HCT116 (cell line): ENCODE measurements around the gene EPHB2. TPM values are rescaled to one million over a fixed set of nuclear protein-coding genes. Genes with fewer than 3 reads are reported as not detected.

ENCODE experiments used
- ATAC-seq: fragments of 200-7000 bp; cut with Tn5 transposase; 2 replicates; pipeline ENCODE4 v1.9.1; 2020; ENCODE audit warnings: mild to moderate bottlenecking, moderate library complexity
- BruUV-seq: library from RNA; stranded (reverse); fragments of 400-500 nt; replicated peaks from 2 replicates; lab custom pipeline; 2021; lab: Mats Ljungman, UMichigan
- CTCF ChIA-PET: fragments of 300-600 bp; sonication (Branson Sonifier 250); formaldehyde crosslinking; loops from one replicate; lab custom pipeline; 2021; ENCODE audit warnings: antibody characterized with exemption; lab: Charles Lee
- POLR2A ChIA-PET: fragments of 300-600, 350-600 bp; sonication (Branson Sonifier 250); formaldehyde crosslinking; loops from one replicate; lab custom pipeline; 2021; ENCODE audit warnings: antibody characterized with exemption; lab: Charles Lee
- RAD21 ChIA-PET, 2 experiments: fragments of 300-600 bp; sonication (Branson Sonifier 250); formaldehyde crosslinking; loops; one replicate each; lab custom pipeline; 2023; ENCODE audit warnings: low total read pairs in 2 of 2; ENCODE audit not compliant: uncharacterized antibody in 2 of 2, unreplicated experiment in 2 of 2, low non-redundant PET in 1 of 2; lab: Charles Lee
- DNase-seq: peaks from one replicate; pipeline ENCODE4 v3.0.0-alpha.2; 2010; ENCODE audit warnings: low read depth, low spot score
- H2AFZ ChIP-seq: fragments of 200-600 bp; shearing (Covaris generic), sonication (generic); 2 replicates; pipeline ENCODE4 v1.6.1; 2017; ENCODE audit warnings: low read depth, mixed run types, mixed read lengths, antibody characterized with exemption, low read length; ENCODE audit not compliant: poor library complexity, severe bottlenecking
- H3K27ac ChIP-seq: 2 replicates; pipeline ENCODE4 v1.5.1; 2012; ENCODE audit warnings: low read depth, low read length
- H3K27me3 ChIP-seq: fragments of 200-600 bp; sonication (generic); 2 replicates; pipeline ENCODE4 v1.6.1; 2016; ENCODE audit warnings: mixed run types, low read length, mixed read lengths; ENCODE audit not compliant: insufficient read depth
- H3K36me3 ChIP-seq, 2 experiments: fragments of 200-500 bp in 1 of 2; fragments of 200-600 bp in 1 of 2; sonication (Bioruptor generic) in 1 of 2; sonication (generic) in 1 of 2; 2 replicates each; pipeline versions ENCODE4 v1.5.1 to v1.6.1; 2014 to 2016; ENCODE audit warnings: low read length in 2 of 2, inconsistent platforms in 1 of 2, mixed read lengths in 1 of 2, mixed run types in 1 of 2; ENCODE audit not compliant: insufficient read depth in 2 of 2, control insufficient read depth in 1 of 2
- H3K4me1 ChIP-seq, 2 experiments: fragments of 200-600 bp in 1 of 2; sonication (generic) in 1 of 2; 2 replicates each; pipeline versions ENCODE4 v1.5.1 to v1.6.1; 2012 to 2017; ENCODE audit warnings: low read length in 2 of 2, inconsistent platforms in 1 of 2, mild to moderate bottlenecking in 1 of 2, mixed read lengths in 1 of 2, mixed run types in 1 of 2, moderate library complexity in 1 of 2; ENCODE audit not compliant: insufficient read depth in 2 of 2, control insufficient read depth in 1 of 2
- H3K4me2 ChIP-seq: fragments of 200-600 bp; sonication (generic); 2 replicates; pipeline ENCODE4 v1.6.1; 2017; ENCODE audit warnings: mixed run types, low read length, mixed read lengths
- H3K4me3 ChIP-seq, 2 experiments: fragments of 200-600 bp in 1 of 2; sonication (generic) in 1 of 2; replicated peaks in 1 of 2; 2 replicates each; pipeline ENCODE4 v1.5.1; 2011 to 2016; ENCODE audit warnings: low read length in 2 of 2, control low read depth in 1 of 2, low read depth in 1 of 2, mild to moderate bottlenecking in 1 of 2, mixed read lengths in 1 of 2, mixed run types in 1 of 2
- H3K79me2 ChIP-seq: fragments of 200-600 bp; sonication (generic); 2 replicates; pipeline ENCODE4 v1.6.1; 2017; ENCODE audit warnings: mild to moderate bottlenecking, mixed run types, low read length, moderate library complexity, mixed read lengths; ENCODE audit not compliant: insufficient read depth
- H3K9ac ChIP-seq: fragments of 200-600 bp; sonication (generic); 2 replicates; pipeline ENCODE4 v1.6.1; 2016; ENCODE audit warnings: low read length, mixed read lengths
- H3K9me2 ChIP-seq: fragments of 200-600 bp; sonication (generic), shearing (Covaris generic); 2 replicates; pipeline ENCODE4 v1.6.1; 2017; ENCODE audit warnings: mixed run types, mild to moderate bottlenecking, moderate library complexity; ENCODE audit not compliant: insufficient read depth
- H3K9me3 ChIP-seq, 2 experiments: fragments of 200-500 bp in 1 of 2; fragments of 200-600 bp in 1 of 2; sonication (Bioruptor generic) in 1 of 2; sonication (generic) in 1 of 2; 2 replicates each; pipeline ENCODE4 v1.6.1; 2014 to 2017; ENCODE audit warnings: low read length in 2 of 2, mixed read lengths in 2 of 2, inconsistent platforms in 1 of 2, low read depth in 1 of 2, mild to moderate bottlenecking in 1 of 2, mixed run types in 1 of 2, moderate library complexity in 1 of 2; ENCODE audit not compliant: control insufficient read depth in 1 of 2, insufficient read depth in 1 of 2
- H4K20me1 ChIP-seq: fragments of 200-600 bp; sonication (generic), shearing (Covaris generic); 2 replicates; pipeline ENCODE4 v1.6.1; 2017; ENCODE audit warnings: mixed run types, mild to moderate bottlenecking, moderate library complexity; ENCODE audit not compliant: insufficient read depth
- CEBPB ChIP-seq: IDR thresholded peaks from 2 replicates; pipeline ENCODE4 v1.6.1; 2012; ENCODE audit warnings: low read depth
- EGR1 ChIP-seq: IDR thresholded peaks from 2 replicates; pipeline ENCODE4 v1.6.1; 2012; ENCODE audit warnings: low read depth
- EZH2 ChIP-seq: fragments of 200-600 bp; sonication (generic); IDR thresholded peaks from 2 replicates; pipeline ENCODE4 v1.6.1; 2017; ENCODE audit warnings: antibody characterized with exemption, mixed run types
- JUND ChIP-seq: IDR thresholded peaks from 2 replicates; pipeline ENCODE4 v1.6.1; 2012
- POLR2A ChIP-seq: IDR thresholded peaks from 2 replicates; pipeline ENCODE4 v1.7.0; 2011; ENCODE audit warnings: borderline replicate concordance; ENCODE audit not compliant: insufficient read depth, insufficient read length; ENCODE audit errors: extremely low read depth
- RAD21 ChIP-seq: IDR thresholded peaks from 2 replicates; pipeline ENCODE4 v1.6.1; 2012; ENCODE audit warnings: low read depth, mild to moderate bottlenecking
- SIN3A ChIP-seq: IDR thresholded peaks from 2 replicates; pipeline ENCODE4 v1.6.1; 2012; ENCODE audit warnings: low read depth
- SP1 ChIP-seq: IDR thresholded peaks from 2 replicates; pipeline ENCODE4 v1.6.1; 2012; ENCODE audit warnings: low read depth
- ZFX ChIP-seq: fragments of 450-650 bp; IDR thresholded peaks from 2 replicates; pipeline ENCODE4 v1.6.1; 2017
- ZNF274 ChIP-seq: fragments of 200-500 bp; sonication (Bioruptor generic); IDR thresholded peaks from 2 replicates; pipeline ENCODE4 v1.6.1; 2014; ENCODE audit warnings: mild to moderate bottlenecking, low read depth, low read length, inconsistent platforms
- intact Hi-C: fragments of 100-400 bp; cut with micrococcal nuclease; formaldehyde crosslinking; loops from 2 replicates; pipeline ENCODE4 v1.10.0; 2022
- total RNA-seq: library from RNA; stranded (reverse); gene quantifications from one replicate; pipeline ENCODE4 v1.2.1, GENCODE V29; 2021; ENCODE audit not compliant: unreplicated experiment
- TF ChIP-seq, protein P1 (sequence below): IDR thresholded peaks from 2 replicates; pipeline ENCODE4 v1.6.1; 2012
- TF ChIP-seq, protein P2 (sequence below): IDR thresholded peaks from 2 replicates; pipeline ENCODE4 v1.6.1; 2012
- TF ChIP-seq, protein P3 (sequence below), 3 experiments: fragments of 200-600 bp in 1 of 3; sonication (generic) in 1 of 3; IDR thresholded peaks in 2 of 3; conservative IDR thresholded peaks in 1 of 3; 2 replicates each; pipeline ENCODE4 v1.5.1; 2012 to 2017; ENCODE audit warnings: low read depth in 2 of 3, low read length in 2 of 3, antibody characterized with exemption in 1 of 3, borderline replicate concordance in 1 of 3, control low read depth in 1 of 3, mild to moderate bottlenecking in 1 of 3, mixed read lengths in 1 of 3, mixed run types in 1 of 3, moderate library complexity in 1 of 3; ENCODE audit not compliant: insufficient read depth in 1 of 3
- TF ChIP-seq, protein P4 (sequence below): IDR thresholded peaks from 2 replicates; pipeline ENCODE4 v1.6.1; 2012; ENCODE audit warnings: low read depth

EPHB2 gene
- total RNA-seq, 1 experiment from 2014 or later = 19.5 TPM

DNA sequence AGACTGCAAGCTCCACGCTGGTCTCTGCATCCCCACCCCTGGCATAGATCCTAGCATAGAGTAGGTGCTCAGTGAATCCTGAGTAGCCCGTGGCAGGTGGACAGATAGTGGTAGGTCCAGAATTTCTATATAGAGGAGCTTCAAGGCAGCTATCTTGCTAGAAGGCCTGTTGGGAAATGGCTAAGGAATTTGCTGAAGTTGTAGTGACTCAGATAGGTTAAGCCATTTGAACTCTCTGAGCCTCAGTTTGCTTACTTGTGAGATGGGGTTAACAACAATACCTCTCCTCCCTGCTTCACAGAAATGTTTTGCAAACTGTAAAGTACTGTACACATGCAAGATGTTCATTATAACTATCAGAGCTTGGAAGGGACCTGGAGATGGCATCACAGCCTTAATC is 23.4 kb upstream of the EPHB2 start (continued):
- TF ChIP-seq CEBPB (no peak), EGR1 (no peak), ZNF274 (no peak), EZH2 (no peak)
- TF ChIP-seq, protein P1, sequence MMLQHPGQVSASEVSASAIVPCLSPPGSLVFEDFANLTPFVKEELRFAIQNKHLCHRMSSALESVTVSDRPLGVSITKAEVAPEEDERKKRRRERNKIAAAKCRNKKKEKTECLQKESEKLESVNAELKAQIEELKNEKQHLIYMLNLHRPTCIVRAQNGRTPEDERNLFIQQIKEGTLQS = no peak
- TF ChIP-seq, all 23 proteins: peak for 0

DNA sequence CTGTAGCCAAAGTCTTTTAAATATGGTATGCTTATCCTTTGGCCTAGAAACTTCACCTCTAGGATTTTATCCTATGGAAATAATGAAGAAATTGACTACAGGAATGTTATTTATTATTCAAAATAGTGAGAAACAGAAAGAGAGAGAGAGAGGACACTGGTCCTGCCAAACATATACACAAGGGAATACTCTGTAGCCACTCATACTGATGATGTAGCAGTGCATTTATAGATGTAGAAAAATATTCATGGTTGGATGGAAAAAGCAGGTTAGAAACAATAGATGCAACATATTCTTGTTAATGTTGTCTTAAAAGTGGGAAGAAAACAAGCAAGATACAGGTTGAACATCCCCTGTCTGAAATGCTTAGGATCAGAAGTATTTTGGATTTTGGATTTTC is 22.2 kb upstream of the EPHB2 start:
- RAD21 ChIA-PET = no interaction called here
- Histone ChIP-seq H4K20me1 (no peaks in the 10 kb centered on the region), H3K9ac (no peak overlapping the region), H3K4me3 (no peak overlapping the region), H3K27me3 (no peaks in the 10 kb centered on the region)
- TF ChIP-seq ZFX (no peak), SP1 (no peak), ZNF274 (no peak), EGR1 (no peak), POLR2A (no peak), JUND (no peak), RAD21 (no peak), SIN3A (no peak)
- TF ChIP-seq, protein P2, sequence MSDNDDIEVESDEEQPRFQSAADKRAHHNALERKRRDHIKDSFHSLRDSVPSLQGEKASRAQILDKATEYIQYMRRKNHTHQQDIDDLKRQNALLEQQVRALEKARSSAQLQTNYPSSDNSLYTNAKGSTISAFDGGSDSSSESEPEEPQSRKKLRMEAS = no peak
- TF ChIP-seq, protein P3, sequence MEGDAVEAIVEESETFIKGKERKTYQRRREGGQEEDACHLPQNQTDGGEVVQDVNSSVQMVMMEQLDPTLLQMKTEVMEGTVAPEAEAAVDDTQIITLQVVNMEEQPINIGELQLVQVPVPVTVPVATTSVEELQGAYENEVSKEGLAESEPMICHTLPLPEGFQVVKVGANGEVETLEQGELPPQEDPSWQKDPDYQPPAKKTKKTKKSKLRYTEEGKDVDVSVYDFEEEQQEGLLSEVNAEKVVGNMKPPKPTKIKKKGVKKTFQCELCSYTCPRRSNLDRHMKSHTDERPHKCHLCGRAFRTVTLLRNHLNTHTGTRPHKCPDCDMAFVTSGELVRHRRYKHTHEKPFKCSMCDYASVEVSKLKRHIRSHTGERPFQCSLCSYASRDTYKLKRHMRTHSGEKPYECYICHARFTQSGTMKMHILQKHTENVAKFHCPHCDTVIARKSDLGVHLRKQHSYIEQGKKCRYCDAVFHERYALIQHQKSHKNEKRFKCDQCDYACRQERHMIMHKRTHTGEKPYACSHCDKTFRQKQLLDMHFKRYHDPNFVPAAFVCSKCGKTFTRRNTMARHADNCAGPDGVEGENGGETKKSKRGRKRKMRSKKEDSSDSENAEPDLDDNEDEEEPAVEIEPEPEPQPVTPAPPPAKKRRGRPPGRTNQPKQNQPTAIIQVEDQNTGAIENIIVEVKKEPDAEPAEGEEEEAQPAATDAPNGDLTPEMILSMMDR (IDR thresholded peaks at IDR 0.05 in 2 of 3, conservative IDR thresholded peaks at IDR 0.05 in 1 of 3; ENCODE audit: borderline replicate concordance in 1 of 3, insufficient read depth in 1 of 3, low read depth in 2 of 3, low read length in 2 of 3) = no peak
- TF ChIP-seq, protein P4, sequence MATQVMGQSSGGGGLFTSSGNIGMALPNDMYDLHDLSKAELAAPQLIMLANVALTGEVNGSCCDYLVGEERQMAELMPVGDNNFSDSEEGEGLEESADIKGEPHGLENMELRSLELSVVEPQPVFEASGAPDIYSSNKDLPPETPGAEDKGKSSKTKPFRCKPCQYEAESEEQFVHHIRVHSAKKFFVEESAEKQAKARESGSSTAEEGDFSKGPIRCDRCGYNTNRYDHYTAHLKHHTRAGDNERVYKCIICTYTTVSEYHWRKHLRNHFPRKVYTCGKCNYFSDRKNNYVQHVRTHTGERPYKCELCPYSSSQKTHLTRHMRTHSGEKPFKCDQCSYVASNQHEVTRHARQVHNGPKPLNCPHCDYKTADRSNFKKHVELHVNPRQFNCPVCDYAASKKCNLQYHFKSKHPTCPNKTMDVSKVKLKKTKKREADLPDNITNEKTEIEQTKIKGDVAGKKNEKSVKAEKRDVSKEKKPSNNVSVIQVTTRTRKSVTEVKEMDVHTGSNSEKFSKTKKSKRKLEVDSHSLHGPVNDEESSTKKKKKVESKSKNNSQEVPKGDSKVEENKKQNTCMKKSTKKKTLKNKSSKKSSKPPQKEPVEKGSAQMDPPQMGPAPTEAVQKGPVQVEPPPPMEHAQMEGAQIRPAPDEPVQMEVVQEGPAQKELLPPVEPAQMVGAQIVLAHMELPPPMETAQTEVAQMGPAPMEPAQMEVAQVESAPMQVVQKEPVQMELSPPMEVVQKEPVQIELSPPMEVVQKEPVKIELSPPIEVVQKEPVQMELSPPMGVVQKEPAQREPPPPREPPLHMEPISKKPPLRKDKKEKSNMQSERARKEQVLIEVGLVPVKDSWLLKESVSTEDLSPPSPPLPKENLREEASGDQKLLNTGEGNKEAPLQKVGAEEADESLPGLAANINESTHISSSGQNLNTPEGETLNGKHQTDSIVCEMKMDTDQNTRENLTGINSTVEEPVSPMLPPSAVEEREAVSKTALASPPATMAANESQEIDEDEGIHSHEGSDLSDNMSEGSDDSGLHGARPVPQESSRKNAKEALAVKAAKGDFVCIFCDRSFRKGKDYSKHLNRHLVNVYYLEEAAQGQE = no peak
- TF ChIP-seq, all 23 proteins: peak for 0
- H3K36me3 ChIP-seq = no peaks in the 10 kb centered on the region
- H2AFZ ChIP-seq = peak overlapping the region; percentile 62
- no peaks in the 10 kb centered on the region for H3K9me3 ChIP-seq
- no peak for DNase-seq
- peak overlapping the region; percentile 65 for H3K4me2 ChIP-seq
- H3K27ac ChIP-seq = no peak overlapping the region
- no peaks in the 10 kb centered on the region for H3K79me2 ChIP-seq
- H3K4me1 ChIP-seq = peaks cover 7 to 15% of the 10 kb centered on the region in 2 experiments; a peak in 3 of 4 replicates
- intact Hi-C loops = no loop called here
- no peak for ATAC-seq
- no TSS peak for BruUV-seq
- no peaks in the 10 kb centered on the region for H3K9me2 ChIP-seq
- ChIA-PET CTCF (interaction anchor here (1.3 to 2.4 kb wide), 2 partner anchors 16 to 173 kb away, joined by 3 to 13 read pairs; no protein-coding TSS in a partner anchor), POLR2A (no interaction called here)
